K562 (cell line): ENCODE measurements around the gene NCAPD2. TPM values are rescaled to one million over a fixed set of nuclear protein-coding genes. Genes with fewer than 3 reads are reported as not detected.

ENCODE experiments used
- AFF4 ChIP-seq: sonication (generic); formaldehyde crosslinking; IDR thresholded peaks from 2 replicates; pipeline ENCODE4 v1.8.0; 2023; ENCODE audit warnings: mild to moderate bottlenecking, missing genetic modification reagents
- CSDE1 ChIP-seq, 2 experiments: fragments of 450-650 bp; IDR thresholded peaks; 2 replicates each; pipeline ENCODE4 v1.6.1; 2016; ENCODE audit warnings: mild to moderate bottlenecking in 1 of 2
- HDAC8 ChIP-seq: fragments of 450-650 bp; IDR thresholded peaks from 2 replicates; pipeline ENCODE4 v1.6.1; 2016; ENCODE audit warnings: mild to moderate bottlenecking, missing genetic modification characterization, moderate library complexity, missing compliant biosample characterization
- IRF2 ChIP-seq: sonication (generic); formaldehyde crosslinking; IDR thresholded peaks from 2 replicates; pipeline ENCODE4 v1.8.1; 2022; ENCODE audit warnings: mild to moderate bottlenecking, missing genetic modification reagents
- MECOM ChIP-seq: fragments of 250-450 bp; sonication (Bioruptor Pico); IDR thresholded peaks from 2 replicates; pipeline ENCODE4 v1.8.0; 2022; ENCODE audit warnings: inconsistent platforms
- NCOR1 ChIP-seq: fragments of 450-650 bp; IDR thresholded peaks from 2 replicates; pipeline ENCODE4 v1.6.1; 2016; ENCODE audit warnings: mild to moderate bottlenecking, moderate library complexity
- RCOR1 ChIP-seq, 2 experiments: IDR thresholded peaks; 2 replicates each; pipeline ENCODE4 v1.6.1; 2012; ENCODE audit warnings: low read depth in 2 of 2, low read length in 2 of 2, borderline replicate concordance in 1 of 2, improper control_type of control experiment in 1 of 2
- SPI1 ChIP-seq: IDR thresholded peaks from 2 replicates; pipeline ENCODE4 v1.6.1; 2011; ENCODE audit warnings: low read depth, low read length, control low read depth, borderline replicate concordance
- TBP ChIP-seq: optimal IDR thresholded peaks from 2 replicates; pipeline ENCODE3; 2011; ENCODE audit warnings: low read depth, low read length, improper control_type of control experiment
- TFAP4 ChIP-seq: sonication (generic); formaldehyde crosslinking; IDR thresholded peaks from 2 replicates; pipeline ENCODE4 v1.8.0; 2022; ENCODE audit warnings: missing genetic modification reagents, mild to moderate bottlenecking, moderate library complexity, borderline replicate concordance
- TSC22D4 ChIP-seq: fragments of 450-650 bp; IDR thresholded peaks from 2 replicates; pipeline ENCODE4 v1.6.1; 2016; ENCODE audit warnings: missing genetic modification characterization, missing biosample characterization, control low read depth
- TSHZ1 ChIP-seq: fragments of 250-450 bp; sonication (Bioruptor Pico); IDR thresholded peaks from 2 replicates; pipeline ENCODE4 v1.4.0; 2020; ENCODE audit warnings: mild to moderate bottlenecking, moderate library complexity
- ZFP91 ChIP-seq: sonication (generic); formaldehyde crosslinking; IDR thresholded peaks from 2 replicates; pipeline ENCODE4 v1.8.0; 2022; ENCODE audit warnings: mild to moderate bottlenecking, missing genetic modification reagents
- ZNF121 ChIP-seq: sonication (generic); formaldehyde crosslinking; conservative IDR thresholded peaks from 2 replicates; pipeline ENCODE4 v1.8.0; 2022; ENCODE audit warnings: missing genetic modification reagents
- ZNF408 ChIP-seq: fragments of 250-450 bp; sonication (Bioruptor Pico); IDR thresholded peaks from 2 replicates; pipeline ENCODE4 v1.4.0; 2020; ENCODE audit warnings: low read depth, mild to moderate bottlenecking, moderate library complexity
- ZNF79 ChIP-seq: fragments of 250-450 bp; sonication (Bioruptor Pico); IDR thresholded peaks from 2 replicates; pipeline ENCODE4 v1.4.0; 2020; ENCODE audit warnings: low read depth, mild to moderate bottlenecking, moderate library complexity
- polyA plus RNA-seq, 8 experiments: library from polyadenylated mRNA; depleted of rRNA in 4 of 8; stranded (reverse) in 5 of 8; unstranded in 3 of 8; fragments of >200 nt; fragmentation: Nextera tagmentation in 2 of 8; fragmentation: Illumina TruSeq in 1 of 8; extraction: Ambion mirVana in 2 of 8; extraction: Trizol in 1 of 8; gene quantifications; 2 replicates each; pipeline versions ENCODE4 v1.2.1 to v1.2.3, GENCODE V29; 2011 to 2014; ENCODE audit warnings: inconsistent platforms in 1 of 8, missing spikeins in 1 of 8
- total RNA-seq, 7 experiments: library from RNA; depleted of rRNA in 6 of 7; stranded (reverse); fragments of >200 nt in 6 of 7; fragmentation: Illumina TruSeq in 2 of 7; extraction: Trizol in 2 of 7; gene quantifications; 2 replicates each; pipeline versions ENCODE4 v1.2.1 to v1.2.3, GENCODE V29; 2011 to 2021; ENCODE audit warnings: low replicate concordance in 1 of 7

Gene NCAPD2
- total and polyA plus RNA-seq, 9 of the 15 experiments (the other 6 are each of a cell fraction or from before 2014, with no cell fraction given), result 16.9 to 93.7 (median 68.3) TPM

DNA sequence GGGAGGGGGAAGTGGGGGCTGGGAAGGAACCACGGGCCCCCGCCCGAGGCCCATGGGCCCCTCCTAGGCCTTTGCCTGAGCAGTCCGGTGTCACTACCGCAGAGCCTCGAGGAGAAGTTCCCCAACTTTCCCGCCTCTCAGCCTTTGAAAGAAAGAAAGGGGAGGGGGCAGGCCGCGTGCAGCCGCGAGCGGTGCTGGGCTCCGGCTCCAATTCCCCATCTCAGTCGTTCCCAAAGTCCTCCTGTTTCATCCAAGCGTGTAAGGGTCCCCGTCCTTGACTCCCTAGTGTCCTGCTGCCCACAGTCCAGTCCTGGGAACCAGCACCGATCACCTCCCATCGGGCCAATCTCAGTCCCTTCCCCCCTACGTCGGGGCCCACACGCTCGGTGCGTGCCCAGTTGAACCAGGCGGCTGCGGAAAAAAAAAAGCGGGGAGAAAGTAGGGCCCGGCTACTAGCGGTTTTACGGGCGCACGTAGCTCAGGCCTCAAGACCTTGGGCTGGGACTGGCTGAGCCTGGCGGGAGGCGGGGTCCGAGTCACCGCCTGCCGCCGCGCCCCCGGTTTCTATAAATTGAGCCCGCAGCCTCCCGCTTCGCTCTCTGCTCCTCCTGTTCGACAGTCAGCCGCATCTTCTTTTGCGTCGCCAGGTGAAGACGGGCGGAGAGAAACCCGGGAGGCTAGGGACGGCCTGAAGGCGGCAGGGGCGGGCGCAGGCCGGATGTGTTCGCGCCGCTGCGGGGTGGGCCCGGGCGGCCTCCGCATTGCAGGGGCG is 40.2 kb downstream of the NCAPD2 start, which contains the start of gene GAPDH (continued):
- TF ChIP-seq ZNF408 (no peak), TSHZ1 (CRISPR knock-in tag) (no peak), SPI1 (no peak), NCOR1 (peak; percentile 73), ZNF79 (CRISPR knock-in tag) (no peak), TSC22D4 (tag) (no peak), MECOM (CRISPR knock-in tag) (0 out of 2 replicates have a peak, but pooled peaks have one; percentile 45), IRF2 (0 out of 2 replicates have a peak, but pooled peaks have one; percentile 13), TBP (peak; percentile 98), RCOR1 (IDR thresholded peaks at IDR 0.05; ENCODE audit: borderline replicate concordance in 1 of 2, low read depth in 2 of 2, low read length in 2 of 2) (0 out of 4 replicates have a peak, but pooled peaks of 1 of the 2 experiments have one; percentile 3), HDAC8 (tag) (no peak), CSDE1 (IDR thresholded peaks at IDR 0.05) (no peak), AFF4 (peak; percentile 79; the same call in 1 of the 2 replicates), TFAP4 (CRISPR knock-in tag) (peak; percentile 58), ZNF121 (CRISPR knock-in tag) (no peak), ZFP91 (no peak)
